Osteocyte (in vitro differentiated cells): ENCODE measurements around the gene CD53. TPM values are rescaled to one million over a fixed set of nuclear protein-coding genes. Genes with fewer than 3 reads are reported as not detected.
"Not testable (repeated sequence)": the region's sequence is repeated elsewhere in the genome, so short reads cannot be mapped to it uniquely, and the experiment has no call there.

Experiments used
- DNase-seq: peaks from one replicate; pipeline ENCODE4 v3.0.0; 2021; ENCODE audit warnings: mixed read lengths; ENCODE audit not compliant: unreplicated experiment; ENCODE audit errors: extremely low spot score
- H3K27ac Mint-ChIP-seq: one replicate; pipeline ENCODE4 v1.8.0; 2021; ENCODE audit warnings: mild to moderate bottlenecking, mixed read lengths; ENCODE audit not compliant: unreplicated experiment
- H3K27me3 Mint-ChIP-seq: one replicate; pipeline ENCODE4 v1.8.0; 2021; ENCODE audit warnings: mixed read lengths; ENCODE audit not compliant: unreplicated experiment
- H3K36me3 Mint-ChIP-seq: one replicate; pipeline ENCODE4 v1.8.0; 2021; ENCODE audit warnings: mixed read lengths; ENCODE audit not compliant: unreplicated experiment
- H3K4me1 Mint-ChIP-seq: one replicate; pipeline ENCODE4 v1.8.0; 2021; ENCODE audit warnings: mixed read lengths; ENCODE audit not compliant: unreplicated experiment
- H3K4me3 Mint-ChIP-seq: one replicate; pipeline ENCODE4 v1.8.0; 2021; ENCODE audit warnings: mild to moderate bottlenecking, moderate library complexity, mixed read lengths; ENCODE audit not compliant: unreplicated experiment
- H3K9me3 Mint-ChIP-seq: one replicate; pipeline ENCODE4 v1.8.0; 2021; ENCODE audit warnings: mixed read lengths; ENCODE audit not compliant: unreplicated experiment
- CTCF ChIP-seq: fragments of 200-600 bp; sonication (generic); IDR thresholded peaks from 2 replicates; pipeline ENCODE4 v1.5.0; 2021; ENCODE audit warnings: antibody characterized with exemption, mild to moderate bottlenecking, moderate library complexity
- long read RNA-seq: library from polyadenylated mRNA; unstranded; transcript quantifications from one replicate; pipeline ENCODE4 v2.0.0, GENCODE V29; 2021
- total RNA-seq: library from RNA; stranded (reverse); gene quantifications from 2 replicates; pipeline ENCODE4 v1.2.1, GENCODE V29; 2021

Gene CD53, protein sequence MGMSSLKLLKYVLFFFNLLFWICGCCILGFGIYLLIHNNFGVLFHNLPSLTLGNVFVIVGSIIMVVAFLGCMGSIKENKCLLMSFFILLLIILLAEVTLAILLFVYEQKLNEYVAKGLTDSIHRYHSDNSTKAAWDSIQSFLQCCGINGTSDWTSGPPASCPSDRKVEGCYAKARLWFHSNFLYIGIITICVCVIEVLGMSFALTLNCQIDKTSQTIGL
- total RNA-seq = not detected in 2 replicates
- long read RNA-seq = 0 reads

DNA sequence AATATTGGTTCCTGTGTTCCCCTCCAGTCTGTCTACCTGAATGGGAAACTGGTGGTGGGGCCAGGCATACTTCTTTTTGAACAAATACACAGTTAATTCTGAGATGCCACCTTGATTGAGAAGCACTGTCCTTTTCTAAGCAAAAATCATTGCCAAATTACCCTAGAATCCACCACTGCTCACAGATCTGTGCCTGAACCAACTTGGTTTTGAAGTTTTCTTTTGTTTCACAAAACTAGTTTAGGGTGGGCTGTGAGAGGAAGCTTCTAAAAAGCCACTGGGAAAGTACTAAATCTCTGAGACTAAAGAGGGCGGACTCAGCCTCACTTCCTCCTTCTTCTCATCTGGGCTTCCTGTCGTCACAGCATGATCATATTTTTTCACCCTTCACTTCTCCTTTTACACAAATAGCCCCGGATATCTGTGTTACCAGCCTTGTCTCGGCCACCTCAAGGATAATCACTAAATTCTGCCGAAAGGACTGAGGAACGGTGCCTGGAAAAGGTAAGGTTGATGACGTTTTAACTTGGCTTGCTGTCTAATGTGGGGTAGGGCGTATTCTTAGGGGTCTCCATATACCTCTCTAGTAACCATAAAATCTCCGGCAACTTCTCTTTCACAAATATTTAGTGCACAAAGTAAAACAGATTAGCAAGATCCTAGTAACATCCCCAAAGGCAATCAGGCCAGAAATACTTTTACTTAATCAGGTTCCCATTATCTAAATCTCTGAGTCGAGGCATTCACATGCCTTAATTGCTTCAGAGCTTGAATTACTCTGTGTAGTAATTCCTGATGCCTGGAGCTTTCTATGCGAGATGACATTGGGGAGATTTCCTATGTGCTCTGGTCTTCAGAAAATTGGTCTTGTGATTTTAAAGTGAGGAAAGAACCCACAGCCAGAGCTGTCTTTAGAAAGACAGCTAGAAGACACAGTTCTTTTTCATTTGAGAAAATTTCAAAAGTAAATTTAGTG is at the start of gene CD53:
TSS of gene CD53 (plus strand) at position 404 of the 976 bp plus-strand sequence. CDS start 18,261 bp downstream, outside the sequence.
- Mint-ChIP-seq H3K4me3 (no peak within 1 kb of the TSS), H3K4me1 (no peaks in the 10 kb centered on the region), H3K27me3 (peaks cover 5% of the 10 kb centered on the region), H3K27ac (no peak within 1 kb of the TSS), H3K9me3 (no peaks in the 10 kb centered on the region), H3K36me3 (no peaks in the 10 kb centered on the region)
- DNase-seq = no peak
- TF ChIP-seq CTCF = no peak

DNA sequence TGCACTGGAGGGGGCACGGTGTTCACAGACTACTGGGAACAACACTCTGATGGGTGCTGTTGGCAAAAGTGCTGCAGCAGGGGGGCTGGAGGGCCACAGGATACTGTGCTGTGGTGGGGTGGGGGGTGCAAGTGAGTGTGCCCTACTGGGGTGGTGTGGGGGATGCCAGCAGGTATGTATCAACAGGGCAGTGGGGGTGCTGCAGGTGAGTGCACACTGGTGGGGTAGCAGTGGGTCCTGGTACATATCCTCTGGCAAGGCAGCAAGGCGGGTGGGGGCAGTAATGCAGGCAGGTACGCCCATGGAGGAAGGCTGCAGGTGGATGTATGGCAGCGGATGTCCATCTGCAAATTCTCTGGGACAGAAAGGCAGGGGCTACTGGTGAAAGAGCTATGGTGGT is 48.8 kb upstream of the CD53 start:
- H3K4me1 Mint-ChIP-seq = no peaks in the 10 kb centered on the region
- no peak for TF ChIP-seq CTCF

DNA sequence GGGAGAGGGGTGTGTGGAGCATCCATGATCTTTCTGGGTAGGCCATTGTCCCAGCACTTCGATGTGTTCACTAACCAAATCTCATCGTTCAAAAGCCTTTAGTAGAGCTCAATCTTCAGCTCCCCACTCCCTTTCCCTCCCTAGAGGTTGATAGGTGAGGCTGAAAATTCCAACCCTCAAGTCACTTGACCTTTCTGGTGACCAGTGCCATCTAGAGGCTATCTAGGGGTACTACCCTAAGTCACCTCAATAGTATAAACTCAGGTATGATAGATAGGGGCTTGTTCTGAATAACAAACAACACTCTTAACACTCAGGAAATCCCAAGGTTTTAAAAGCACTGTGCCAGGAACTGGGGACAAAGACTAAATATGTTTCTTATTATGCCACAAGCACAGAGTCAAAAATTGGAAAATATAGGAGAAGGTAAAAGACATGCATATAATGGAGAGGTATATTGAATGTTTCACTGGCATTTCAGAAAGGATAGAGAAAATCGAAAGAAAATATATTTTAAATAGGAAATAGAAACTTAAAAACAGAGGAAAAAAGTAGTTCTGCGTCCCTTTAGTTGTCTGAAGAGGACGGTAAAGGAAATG is 42.9 kb upstream of the CD53 start:
- Mint-ChIP-seq H3K9me3 (no peaks in the 10 kb centered on the region), H3K36me3 (no peaks in the 10 kb centered on the region), H3K4me3 (no peak overlapping the region), H3K27me3 (peaks cover 2% of the 10 kb centered on the region), H3K4me1 (no peaks in the 10 kb centered on the region), H3K27ac (no peak overlapping the region)
- no peak for DNase-seq
- peak; percentile 54 for TF ChIP-seq CTCF

More for the DNA sequence above, 48.8 kb upstream of the CD53 start:
- Mint-ChIP-seq H3K4me3 (no peak overlapping the region), H3K27ac (no peak overlapping the region), H3K36me3 (no peaks in the 10 kb centered on the region), H3K9me3 (peaks cover 7% of the 10 kb centered on the region), H3K27me3 (peaks cover 2% of the 10 kb centered on the region)
- DNase-seq = peak; percentile 76

DNA sequence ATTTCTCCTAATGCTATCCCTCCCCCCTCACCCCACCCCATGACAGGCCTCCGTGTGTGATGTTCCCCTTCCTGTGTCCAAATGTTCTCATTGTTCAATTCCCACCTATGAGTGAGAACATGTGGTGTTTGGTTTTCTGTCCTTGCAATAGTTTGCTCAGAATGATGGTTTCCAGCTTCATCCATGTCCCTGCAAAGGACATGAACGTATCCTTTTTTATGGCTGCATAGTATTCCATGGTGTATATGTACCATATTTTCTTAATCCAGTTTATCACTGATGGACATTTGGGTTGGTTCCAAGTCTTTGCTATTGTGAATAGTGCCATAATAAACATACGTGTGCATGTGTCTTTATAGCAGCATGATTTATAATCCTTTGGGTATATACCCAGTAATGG is 39.2 kb upstream of the CD53 start:
- H3K36me3 Mint-ChIP-seq, H3K27me3 Mint-ChIP-seq, H3K4me1 Mint-ChIP-seq, H3K9me3 Mint-ChIP-seq, DNase-seq, H3K27ac Mint-ChIP-seq, H3K4me3 Mint-ChIP-seq: not testable (repeated sequence)

- H3K36me3 Mint-ChIP-seq = no peaks in the 10 kb centered on the region
- DNase-seq = no peak
- no peak for TF ChIP-seq CTCF
- H3K27me3 Mint-ChIP-seq = peaks cover 4% of the 10 kb centered on the region
- no peak overlapping the region for H3K4me3 Mint-ChIP-seq
- H3K4me1 Mint-ChIP-seq = no peaks in the 10 kb centered on the region
- H3K9me3 Mint-ChIP-seq = no peaks in the 10 kb centered on the region
- H3K27ac Mint-ChIP-seq = no peak overlapping the region
Observed at GRCh38 chr1:110846861-110847260, 26.1 kb upstream of the CD53 start.
